ENCODE measurements around the gene ITGB3.

DNA sequence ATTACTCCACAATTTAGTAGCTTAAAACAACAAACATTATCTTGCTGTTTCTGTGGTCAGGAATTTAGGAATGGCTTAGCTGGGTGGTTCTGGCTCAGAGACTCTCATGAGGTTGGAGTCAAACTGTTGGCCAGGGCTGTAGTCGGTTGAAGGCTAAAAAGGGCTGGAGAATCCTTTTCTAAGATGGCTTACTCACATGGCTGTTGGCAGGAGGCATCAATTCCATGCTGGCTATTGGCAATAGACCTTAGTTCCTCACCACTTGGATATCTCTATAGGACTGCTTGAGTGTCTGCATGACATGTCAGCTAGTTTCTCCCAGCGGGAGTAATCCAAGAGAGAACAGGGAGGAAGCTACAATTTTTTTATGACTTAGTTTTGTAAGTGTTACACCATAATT, 63.5 kb downstream of the ITGB3 start:
- TF ChIP-seq, protein P1, sequence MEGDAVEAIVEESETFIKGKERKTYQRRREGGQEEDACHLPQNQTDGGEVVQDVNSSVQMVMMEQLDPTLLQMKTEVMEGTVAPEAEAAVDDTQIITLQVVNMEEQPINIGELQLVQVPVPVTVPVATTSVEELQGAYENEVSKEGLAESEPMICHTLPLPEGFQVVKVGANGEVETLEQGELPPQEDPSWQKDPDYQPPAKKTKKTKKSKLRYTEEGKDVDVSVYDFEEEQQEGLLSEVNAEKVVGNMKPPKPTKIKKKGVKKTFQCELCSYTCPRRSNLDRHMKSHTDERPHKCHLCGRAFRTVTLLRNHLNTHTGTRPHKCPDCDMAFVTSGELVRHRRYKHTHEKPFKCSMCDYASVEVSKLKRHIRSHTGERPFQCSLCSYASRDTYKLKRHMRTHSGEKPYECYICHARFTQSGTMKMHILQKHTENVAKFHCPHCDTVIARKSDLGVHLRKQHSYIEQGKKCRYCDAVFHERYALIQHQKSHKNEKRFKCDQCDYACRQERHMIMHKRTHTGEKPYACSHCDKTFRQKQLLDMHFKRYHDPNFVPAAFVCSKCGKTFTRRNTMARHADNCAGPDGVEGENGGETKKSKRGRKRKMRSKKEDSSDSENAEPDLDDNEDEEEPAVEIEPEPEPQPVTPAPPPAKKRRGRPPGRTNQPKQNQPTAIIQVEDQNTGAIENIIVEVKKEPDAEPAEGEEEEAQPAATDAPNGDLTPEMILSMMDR (conservative IDR thresholded peaks at IDR 0.05; ENCODE audit: low read depth, low read length), result no peak
- TF ChIP-seq, protein P2, sequence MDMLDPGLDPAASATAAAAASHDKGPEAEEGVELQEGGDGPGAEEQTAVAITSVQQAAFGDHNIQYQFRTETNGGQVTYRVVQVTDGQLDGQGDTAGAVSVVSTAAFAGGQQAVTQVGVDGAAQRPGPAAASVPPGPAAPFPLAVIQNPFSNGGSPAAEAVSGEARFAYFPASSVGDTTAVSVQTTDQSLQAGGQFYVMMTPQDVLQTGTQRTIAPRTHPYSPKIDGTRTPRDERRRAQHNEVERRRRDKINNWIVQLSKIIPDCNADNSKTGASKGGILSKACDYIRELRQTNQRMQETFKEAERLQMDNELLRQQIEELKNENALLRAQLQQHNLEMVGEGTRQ (IDR thresholded peaks at IDR 0.05; ENCODE audit: low read depth, low read length), result no peak
- TF ChIP-seq CHD1 (IDR thresholded peaks at IDR 0.05; ENCODE audit: low read depth, low read length) (no peak), POLR2A (IDR thresholded peaks at IDR 0.05; ENCODE audit: low read depth, low read length) (no peak), RAD21 (IDR thresholded peaks at IDR 0.05; ENCODE audit: low read length) (no peak), MAFK (IDR thresholded peaks at IDR 0.05; ENCODE audit: low read depth, low read length) (no peak), BHLHE40 (IDR thresholded peaks at IDR 0.05; ENCODE audit: low read depth, low read length) (no peak), CEBPB (IDR thresholded peaks at IDR 0.05; ENCODE audit: low read depth, low read length) (no peak), NFE2L2 (IDR thresholded peaks at IDR 0.05; ENCODE audit: low read depth, low read length) (no peak), RCOR1 (IDR thresholded peaks at IDR 0.05; ENCODE audit: insufficient replicate concordance, low read length) (no peak), FOS (IDR thresholded peaks at IDR 0.05; ENCODE audit: low read depth, low read length) (no peak), RFX5 (IDR thresholded peaks at IDR 0.05; ENCODE audit: low read depth, low read length) (no peak)
- TF ChIP-seq, protein P3, sequence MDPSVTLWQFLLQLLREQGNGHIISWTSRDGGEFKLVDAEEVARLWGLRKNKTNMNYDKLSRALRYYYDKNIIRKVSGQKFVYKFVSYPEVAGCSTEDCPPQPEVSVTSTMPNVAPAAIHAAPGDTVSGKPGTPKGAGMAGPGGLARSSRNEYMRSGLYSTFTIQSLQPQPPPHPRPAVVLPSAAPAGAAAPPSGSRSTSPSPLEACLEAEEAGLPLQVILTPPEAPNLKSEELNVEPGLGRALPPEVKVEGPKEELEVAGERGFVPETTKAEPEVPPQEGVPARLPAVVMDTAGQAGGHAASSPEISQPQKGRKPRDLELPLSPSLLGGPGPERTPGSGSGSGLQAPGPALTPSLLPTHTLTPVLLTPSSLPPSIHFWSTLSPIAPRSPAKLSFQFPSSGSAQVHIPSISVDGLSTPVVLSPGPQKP (IDR thresholded peaks at IDR 0.05; ENCODE audit: borderline replicate concordance, low read depth, low read length), result no peak
